K562 (cell line): ENCODE results near the gene GIGYF1. TPM values are rescaled to one million over a fixed set of nuclear protein-coding genes. Genes with fewer than 3 reads are reported as not detected.

Experiments used
- BHLHE40 ChIP-seq: IDR thresholded peaks from 2 replicates; pipeline ENCODE4 v1.6.1; 2011; ENCODE audit warnings: low read length, improper control_type of control experiment
- CBFB ChIP-seq: sonication (generic); formaldehyde crosslinking; IDR thresholded peaks from 2 replicates; pipeline ENCODE4 v1.4.0; 2020; ENCODE audit warnings: mild to moderate bottlenecking, missing genetic modification reagents
- MYC ChIP-seq, 2 experiments: fragments of 250-450 bp in 1 of 2; sonication (Bioruptor Pico) in 1 of 2; IDR thresholded peaks; 2 replicates each; pipeline versions ENCODE4 v1.5.1 to v1.6.1; 2012 to 2021; ENCODE audit warnings: low read depth in 2 of 2, borderline replicate concordance in 1 of 2, improper control_type of control experiment in 1 of 2, low read length in 1 of 2, mild to moderate bottlenecking in 1 of 2, moderate library complexity in 1 of 2
- NR1H2 ChIP-seq: sonication (generic); formaldehyde crosslinking; IDR thresholded peaks from 2 replicates; pipeline ENCODE4 v1.4.0; 2020; ENCODE audit warnings: mild to moderate bottlenecking, missing genetic modification reagents
- RBM39 ChIP-seq: fragments of 200-400 bp; formaldehyde crosslinking; optimal IDR thresholded peaks from 2 replicates; pipeline ENCODE3; 2018; ENCODE audit warnings: low read depth, low read length
- SMARCA4 ChIP-seq: fragments of 450-650 bp; IDR thresholded peaks from 2 replicates; pipeline ENCODE4 v1.6.1; 2016
- ZNF12 ChIP-seq: sonication (generic); formaldehyde crosslinking; IDR thresholded peaks from 2 replicates; pipeline ENCODE4 v1.4.0; 2020; ENCODE audit warnings: mild to moderate bottlenecking, missing genetic modification reagents
- polyA plus RNA-seq, 8 experiments: library from polyadenylated mRNA; depleted of rRNA in 4 of 8; stranded (reverse) in 5 of 8; unstranded in 3 of 8; fragments of >200 nt; fragmentation: Nextera tagmentation in 2 of 8; fragmentation: Illumina TruSeq in 1 of 8; extraction: Ambion mirVana in 2 of 8; extraction: Trizol in 1 of 8; gene quantifications; 2 replicates each; pipeline versions ENCODE4 v1.2.1 to v1.2.3, GENCODE V29; 2011 to 2014; ENCODE audit warnings: inconsistent platforms in 1 of 8, missing spikeins in 1 of 8
- total RNA-seq, 7 experiments: library from RNA; depleted of rRNA in 6 of 7; stranded (reverse); fragments of >200 nt in 6 of 7; fragmentation: Illumina TruSeq in 2 of 7; extraction: Trizol in 2 of 7; gene quantifications; 2 replicates each; pipeline versions ENCODE4 v1.2.1 to v1.2.3, GENCODE V29; 2011 to 2021; ENCODE audit warnings: low replicate concordance in 1 of 7
- TF ChIP-seq, protein P1 (sequence below): sonication (generic); formaldehyde crosslinking; IDR thresholded peaks from 2 replicates; pipeline ENCODE4 v1.8.0; 2022; ENCODE audit warnings: mild to moderate bottlenecking, missing genetic modification reagents
- TF ChIP-seq, protein P2 (sequence below), 2 experiments: fragments of 450-650 bp; formaldehyde crosslinking in 1 of 2; IDR thresholded peaks; 2 replicates each; pipeline versions ENCODE4 v1.4.0 to v1.6.1; 2014 to 2020; ENCODE audit warnings: mild to moderate bottlenecking in 2 of 2, borderline replicate concordance in 1 of 2, low read depth in 1 of 2
- TF ChIP-seq, protein P3 (sequence below), 2 experiments: fragments of 200-800 bp in 1 of 2; sonication (Bioruptor generic) in 1 of 2; sonication (generic) in 1 of 2; formaldehyde crosslinking in 1 of 2; IDR thresholded peaks in 1 of 2; conservative IDR thresholded peaks in 1 of 2; 2 replicates each; pipeline versions ENCODE4 v1.5.0 to v1.6.1; 2016 to 2020; ENCODE audit warnings: missing compliant biosample characterization in 1 of 2, missing genetic modification characterization in 1 of 2, missing genetic modification reagents in 1 of 2

GIGYF1 gene
- total and polyA plus RNA-seq, 9 of the 15 experiments (the other 6 are each of a cell fraction or from before 2014, with no cell fraction given) = 0.56 to 76.2 (median 16.8) TPM

DNA sequence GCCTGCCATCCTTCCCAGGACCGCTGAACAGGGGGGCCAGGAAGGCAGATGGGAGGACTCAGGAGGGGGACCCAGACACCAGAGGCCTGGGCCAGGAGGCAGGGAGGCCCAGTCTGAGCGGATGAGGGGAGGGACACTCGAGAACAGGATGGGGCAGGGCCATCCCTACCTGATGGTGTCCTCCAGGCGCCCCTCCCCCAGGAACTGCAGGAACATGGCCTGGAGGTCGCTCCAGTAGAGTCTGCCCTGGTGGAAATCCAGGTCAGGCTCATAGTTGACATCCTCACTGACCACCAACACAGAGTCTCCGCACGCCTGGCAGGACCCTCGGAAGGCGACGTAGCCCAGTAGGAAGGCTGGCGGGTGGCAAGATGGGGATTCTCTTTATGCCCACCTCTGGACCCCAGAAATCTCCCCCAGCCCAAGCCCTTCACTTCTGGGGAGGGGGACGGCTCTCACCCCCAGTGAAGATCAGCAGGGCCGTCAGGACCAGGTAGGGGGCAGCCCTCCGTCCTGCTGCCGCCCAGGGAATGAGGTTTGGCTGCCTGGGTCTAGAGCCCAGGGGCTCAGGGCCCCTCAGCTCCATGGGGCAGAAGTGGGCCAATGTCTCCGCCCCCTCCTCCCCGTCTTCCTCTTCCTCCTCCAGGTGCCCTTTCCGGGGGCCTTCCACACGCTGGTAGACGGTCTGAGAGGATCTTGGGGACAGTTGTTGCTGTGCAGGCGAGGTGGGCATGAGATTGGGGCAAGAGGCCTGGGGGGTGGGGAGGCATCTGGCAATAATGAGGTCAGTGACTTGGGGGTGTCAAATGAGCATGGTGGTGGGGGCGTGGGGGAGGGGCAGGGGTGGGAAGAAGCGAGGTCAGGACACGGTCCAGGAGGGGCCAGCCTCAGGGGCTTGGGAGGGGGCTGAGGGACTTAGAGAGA, 53.3 kb downstream of the GIGYF1 start (continued):
- TF ChIP-seq MYC (IDR thresholded peaks at IDR 0.05; ENCODE audit: low read depth, low read length) (no peak), MYC (CRISPR knock-in tag; IDR thresholded peaks at IDR 0.05; ENCODE audit: borderline replicate concordance, low read depth) (no peak), BHLHE40 (0 out of 2 replicates have a peak, but pooled peaks have one; percentile 5), NR1H2 (CRISPR knock-in tag) (peak; percentile 86; the same call in 1 of the 2 replicates), RBM39 (peak; percentile 79), ZNF12 (peak; percentile 61; the same call in 1 of the 2 replicates), CBFB (peak; percentile 47; the same call in 1 of the 2 replicates), SMARCA4 (no peak)
- TF ChIP-seq, protein P1, sequence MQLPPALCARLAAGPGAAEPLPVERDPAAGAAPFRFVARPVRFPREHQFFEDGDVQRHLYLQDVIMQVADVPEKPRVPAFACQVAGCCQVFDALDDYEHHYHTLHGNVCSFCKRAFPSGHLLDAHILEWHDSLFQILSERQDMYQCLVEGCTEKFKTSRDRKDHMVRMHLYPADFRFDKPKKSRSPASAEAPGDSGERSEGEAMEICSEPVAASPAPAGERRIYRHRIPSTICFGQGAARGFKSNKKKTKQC (CRISPR knock-in tag) = 0 out of 2 replicates have a peak, but pooled peaks have one; percentile 12
- TF ChIP-seq, protein P2, sequence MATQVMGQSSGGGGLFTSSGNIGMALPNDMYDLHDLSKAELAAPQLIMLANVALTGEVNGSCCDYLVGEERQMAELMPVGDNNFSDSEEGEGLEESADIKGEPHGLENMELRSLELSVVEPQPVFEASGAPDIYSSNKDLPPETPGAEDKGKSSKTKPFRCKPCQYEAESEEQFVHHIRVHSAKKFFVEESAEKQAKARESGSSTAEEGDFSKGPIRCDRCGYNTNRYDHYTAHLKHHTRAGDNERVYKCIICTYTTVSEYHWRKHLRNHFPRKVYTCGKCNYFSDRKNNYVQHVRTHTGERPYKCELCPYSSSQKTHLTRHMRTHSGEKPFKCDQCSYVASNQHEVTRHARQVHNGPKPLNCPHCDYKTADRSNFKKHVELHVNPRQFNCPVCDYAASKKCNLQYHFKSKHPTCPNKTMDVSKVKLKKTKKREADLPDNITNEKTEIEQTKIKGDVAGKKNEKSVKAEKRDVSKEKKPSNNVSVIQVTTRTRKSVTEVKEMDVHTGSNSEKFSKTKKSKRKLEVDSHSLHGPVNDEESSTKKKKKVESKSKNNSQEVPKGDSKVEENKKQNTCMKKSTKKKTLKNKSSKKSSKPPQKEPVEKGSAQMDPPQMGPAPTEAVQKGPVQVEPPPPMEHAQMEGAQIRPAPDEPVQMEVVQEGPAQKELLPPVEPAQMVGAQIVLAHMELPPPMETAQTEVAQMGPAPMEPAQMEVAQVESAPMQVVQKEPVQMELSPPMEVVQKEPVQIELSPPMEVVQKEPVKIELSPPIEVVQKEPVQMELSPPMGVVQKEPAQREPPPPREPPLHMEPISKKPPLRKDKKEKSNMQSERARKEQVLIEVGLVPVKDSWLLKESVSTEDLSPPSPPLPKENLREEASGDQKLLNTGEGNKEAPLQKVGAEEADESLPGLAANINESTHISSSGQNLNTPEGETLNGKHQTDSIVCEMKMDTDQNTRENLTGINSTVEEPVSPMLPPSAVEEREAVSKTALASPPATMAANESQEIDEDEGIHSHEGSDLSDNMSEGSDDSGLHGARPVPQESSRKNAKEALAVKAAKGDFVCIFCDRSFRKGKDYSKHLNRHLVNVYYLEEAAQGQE (IDR thresholded peaks at IDR 0.05; ENCODE audit: borderline replicate concordance) = no peak
- TF ChIP-seq, protein P2 (CRISPR knock-in tag; IDR thresholded peaks at IDR 0.05; ENCODE audit: low read depth) = 0 out of 2 replicates have a peak, but pooled peaks have one; percentile 69
- TF ChIP-seq, protein P3, sequence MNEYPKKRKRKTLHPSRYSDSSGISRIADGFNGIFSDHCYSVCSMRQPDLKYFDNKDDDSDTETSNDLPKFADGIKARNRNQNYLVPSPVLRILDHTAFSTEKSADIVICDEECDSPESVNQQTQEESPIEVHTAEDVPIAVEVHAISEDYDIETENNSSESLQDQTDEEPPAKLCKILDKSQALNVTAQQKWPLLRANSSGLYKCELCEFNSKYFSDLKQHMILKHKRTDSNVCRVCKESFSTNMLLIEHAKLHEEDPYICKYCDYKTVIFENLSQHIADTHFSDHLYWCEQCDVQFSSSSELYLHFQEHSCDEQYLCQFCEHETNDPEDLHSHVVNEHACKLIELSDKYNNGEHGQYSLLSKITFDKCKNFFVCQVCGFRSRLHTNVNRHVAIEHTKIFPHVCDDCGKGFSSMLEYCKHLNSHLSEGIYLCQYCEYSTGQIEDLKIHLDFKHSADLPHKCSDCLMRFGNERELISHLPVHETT (CRISPR knock-in tag; conservative IDR thresholded peaks at IDR 0.05 in 1 of 2, IDR thresholded peaks at IDR 0.05 in 1 of 2) = peak in 1 of 2 experiments; percentile 1; a peak in 1 of 4 replicates
